Measurements from ENCODE around the gene GHRL.

GHRL gene

DNA sequence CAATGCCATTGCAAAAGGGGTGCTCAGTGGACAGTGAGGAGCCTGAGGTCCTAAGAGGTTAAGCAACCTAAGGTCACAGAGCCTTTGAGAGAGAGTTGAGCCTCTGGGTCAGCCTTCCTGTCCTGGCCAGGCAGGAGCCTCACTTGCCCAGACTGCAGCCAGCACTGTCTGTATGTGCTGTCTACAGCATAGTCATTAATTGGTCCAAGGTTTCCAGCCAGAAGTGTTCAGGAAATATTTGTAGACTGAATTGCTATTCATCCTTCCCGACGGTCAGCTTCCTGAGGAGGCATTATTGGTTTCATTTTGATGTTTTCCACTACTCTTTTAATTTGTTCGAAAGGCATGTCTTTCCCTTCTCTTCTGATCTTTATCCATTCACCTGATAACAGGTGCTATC lies 20.1 kb upstream of the GHRL start:
- Histone ChIP-seq H3K4me1 (ENCODE audit: control insufficient read depth, insufficient read depth, low read length) (no peaks in the 10 kb centered on the region), H3K4me3 (ENCODE audit: insufficient read depth, low read depth, low read length) (no peak overlapping the region), H3K9me3 (ENCODE audit: control insufficient read depth, low read length) (no peaks in the 10 kb centered on the region), H3K36me3 (ENCODE audit: control insufficient read depth, insufficient read depth, low read length) (peaks cover 36% of the 10 kb centered on the region), H3K27me3 (ENCODE audit: control insufficient read depth, insufficient read depth, low read length, poor library complexity, severe bottlenecking) (no peaks in the 10 kb centered on the region), H3K27ac (ENCODE audit: insufficient read depth, low read depth, low read length, poor library complexity, severe bottlenecking) (no peak overlapping the region)
- 92 to 96% methylated on average over 3 of the region's 3 CpGs for WGBS, 2 experiments

DNA sequence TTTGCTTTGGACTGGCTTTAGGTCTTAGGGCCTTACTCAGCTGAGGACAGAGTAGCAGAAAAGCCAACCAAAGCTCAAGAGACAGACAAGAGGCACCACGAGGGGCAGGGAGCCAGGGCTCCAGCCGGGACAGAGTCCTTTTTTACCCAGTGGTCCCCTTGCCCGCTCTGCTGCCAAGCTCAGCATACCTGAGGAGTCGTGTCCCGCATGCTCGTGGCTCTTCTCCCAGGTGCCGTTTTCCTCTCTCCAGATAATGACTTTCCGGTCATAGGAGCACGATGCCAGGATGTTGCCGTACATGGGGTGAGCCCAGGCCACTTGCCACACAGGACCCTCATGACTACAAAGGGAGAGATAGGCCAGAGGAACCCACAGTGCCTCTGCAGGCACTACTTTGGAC lies 19.6 kb upstream of the GHRL start:
- Histone ChIP-seq H3K36me3 (ENCODE audit: control insufficient read depth, insufficient read depth, low read length) (peaks cover 32% of the 10 kb centered on the region), H3K9me3 (ENCODE audit: control insufficient read depth, low read length) (no peaks in the 10 kb centered on the region), H3K4me1 (ENCODE audit: control insufficient read depth, insufficient read depth, low read length) (no peaks in the 10 kb centered on the region), H3K27ac (ENCODE audit: insufficient read depth, low read depth, low read length, poor library complexity, severe bottlenecking) (no peak overlapping the region), H3K27me3 (ENCODE audit: control insufficient read depth, insufficient read depth, low read length, poor library complexity, severe bottlenecking) (no peaks in the 10 kb centered on the region), H3K4me3 (ENCODE audit: insufficient read depth, low read depth, low read length) (no peak overlapping the region)
- 95 to 96% methylated on average over 10 of the region's 10 CpGs for WGBS, 2 experiments

DNA sequence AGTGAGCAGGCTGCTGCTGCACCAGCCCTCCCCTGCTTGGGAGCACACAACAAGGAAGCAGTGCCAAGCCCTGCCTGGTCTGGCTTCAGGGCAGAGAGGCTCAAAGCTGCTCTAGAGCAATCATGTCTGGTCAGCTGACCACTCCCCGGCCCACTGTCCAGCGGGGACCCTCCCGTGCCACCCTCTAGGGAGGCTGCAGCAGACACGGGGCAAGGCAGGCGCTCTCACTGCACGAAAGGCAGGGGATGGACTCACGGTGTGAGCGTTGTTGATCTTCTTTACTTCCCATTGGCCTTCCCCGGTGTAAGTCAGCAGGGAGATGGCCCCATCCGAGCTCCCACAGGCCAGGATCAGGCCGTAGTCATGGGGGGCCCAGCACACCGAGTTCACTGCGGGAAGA lies 19.0 kb upstream of the GHRL start:
- H3K36me3 ChIP-seq (ENCODE audit: control insufficient read depth, insufficient read depth, low read length) = peaks cover 30% of the 10 kb centered on the region

DNA sequence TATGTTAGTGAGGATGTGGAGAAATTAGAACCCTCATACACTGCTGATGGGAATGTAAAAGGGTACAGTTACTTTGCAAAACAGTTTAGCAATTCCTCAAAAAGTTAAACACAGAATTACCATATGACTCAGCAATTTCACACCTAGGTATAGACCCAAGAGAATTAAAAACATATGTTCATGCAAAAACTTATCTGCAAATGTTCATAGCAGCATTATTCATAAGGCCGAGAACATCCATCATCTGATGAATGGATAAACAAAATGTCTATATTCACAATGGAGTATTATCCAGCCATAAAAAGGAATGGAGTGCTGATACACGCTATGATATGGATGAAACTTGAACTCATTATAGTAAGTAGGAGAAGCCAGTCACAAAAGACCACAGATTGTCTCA lies 17.8 kb upstream of the GHRL start:
- Histone ChIP-seq H3K27me3 (ENCODE audit: control insufficient read depth, insufficient read depth, low read length, poor library complexity, severe bottlenecking) (no peaks in the 10 kb centered on the region), H3K27ac (ENCODE audit: insufficient read depth, low read depth, low read length, poor library complexity, severe bottlenecking) (no peak overlapping the region), H3K9me3 (ENCODE audit: control insufficient read depth, low read length) (no peaks in the 10 kb centered on the region), H3K36me3 (ENCODE audit: control insufficient read depth, insufficient read depth, low read length) (peaks cover 26% of the 10 kb centered on the region), H3K4me3 (ENCODE audit: insufficient read depth, low read depth, low read length) (no peak overlapping the region), H3K4me1 (ENCODE audit: control insufficient read depth, insufficient read depth, low read length) (no peaks in the 10 kb centered on the region)
- 100% methylated on average over 1 to 2 of the region's 2 CpGs for WGBS, 2 experiments

More for the DNA sequence above, 19.0 kb upstream of the GHRL start:
- no peaks in the 10 kb centered on the region for H3K9me3 ChIP-seq (ENCODE audit: control insufficient read depth, low read length)
- 94 to 95% methylated on average over 13 of the region's 13 CpGs for WGBS, 2 experiments
- H3K4me3 ChIP-seq (ENCODE audit: insufficient read depth, low read depth, low read length) = no peak overlapping the region
- no peaks in the 10 kb centered on the region for H3K4me1 ChIP-seq (ENCODE audit: control insufficient read depth, insufficient read depth, low read length)
- H3K27me3 ChIP-seq (ENCODE audit: control insufficient read depth, insufficient read depth, low read length, poor library complexity, severe bottlenecking) = no peaks in the 10 kb centered on the region
- H3K27ac ChIP-seq (ENCODE audit: insufficient read depth, low read depth, low read length, poor library complexity, severe bottlenecking) = no peak overlapping the region

DNA sequence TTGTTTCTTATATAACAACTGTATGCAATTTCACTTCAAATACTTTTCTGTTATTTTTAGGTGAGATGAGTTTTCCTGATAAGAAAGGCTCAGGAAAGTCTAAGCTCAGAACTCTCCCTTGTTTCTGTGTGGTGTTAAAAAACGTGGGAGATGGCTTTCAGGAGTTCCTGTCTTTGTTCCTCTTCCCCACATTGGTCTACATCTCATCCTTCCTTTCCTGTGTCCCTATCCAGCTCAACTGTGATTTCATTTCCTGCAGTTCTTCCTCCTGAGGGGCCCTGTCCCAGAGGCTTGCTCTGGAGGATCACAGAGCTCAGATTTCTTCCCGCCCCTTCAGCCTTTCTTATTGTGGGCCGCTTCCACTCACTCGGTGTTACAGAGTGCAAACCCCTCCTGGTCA lies 17.0 kb upstream of the GHRL start:
- Histone ChIP-seq H3K36me3 (ENCODE audit: control insufficient read depth, insufficient read depth, low read length) (peaks cover 30% of the 10 kb centered on the region), H3K4me1 (ENCODE audit: control insufficient read depth, insufficient read depth, low read length) (no peaks in the 10 kb centered on the region), H3K9me3 (ENCODE audit: control insufficient read depth, low read length) (no peaks in the 10 kb centered on the region), H3K27me3 (ENCODE audit: control insufficient read depth, insufficient read depth, low read length, poor library complexity, severe bottlenecking) (no peaks in the 10 kb centered on the region), H3K27ac (ENCODE audit: insufficient read depth, low read depth, low read length, poor library complexity, severe bottlenecking) (no peak overlapping the region), H3K4me3 (ENCODE audit: insufficient read depth, low read depth, low read length) (no peak overlapping the region)
- WGBS, 2 experiments = 74 to 75% methylated on average over 4 of the region's 4 CpGs

DNA sequence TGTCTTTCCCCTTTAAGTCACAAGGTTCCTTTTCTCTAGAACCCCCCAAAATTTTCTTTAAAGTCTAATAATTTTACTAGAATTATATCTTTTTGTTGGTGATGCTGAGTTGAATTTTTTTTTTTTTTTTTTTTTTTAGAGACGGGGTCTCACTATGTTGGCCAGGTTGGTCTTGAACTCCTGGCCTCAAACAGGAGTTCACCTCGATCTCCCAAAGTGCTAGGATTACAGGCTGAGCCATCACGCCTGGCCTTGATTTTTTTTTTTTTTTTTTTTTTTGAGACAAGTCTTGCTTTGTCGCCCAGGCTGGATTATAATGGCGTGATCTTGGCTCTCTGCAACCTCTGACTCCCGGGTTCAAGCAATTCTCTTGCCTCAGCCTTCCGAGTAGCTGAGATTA lies 15.9 kb upstream of the GHRL start:
- H3K4me1 ChIP-seq (ENCODE audit: control insufficient read depth, insufficient read depth, low read length) = no peaks in the 10 kb centered on the region
- peaks cover 35% of the 10 kb centered on the region for H3K36me3 ChIP-seq (ENCODE audit: control insufficient read depth, insufficient read depth, low read length)
- no peaks in the 10 kb centered on the region for H3K9me3 ChIP-seq (ENCODE audit: control insufficient read depth, low read length)
- 93 to 96% methylated on average over 7 of the region's 7 CpGs for WGBS, 2 experiments
- no peak overlapping the region for H3K27ac ChIP-seq (ENCODE audit: insufficient read depth, low read depth, low read length, poor library complexity, severe bottlenecking)
- no peaks in the 10 kb centered on the region for H3K27me3 ChIP-seq (ENCODE audit: control insufficient read depth, insufficient read depth, low read length, poor library complexity, severe bottlenecking)
- H3K4me3 ChIP-seq (ENCODE audit: insufficient read depth, low read depth, low read length) = no peak overlapping the region

DNA sequence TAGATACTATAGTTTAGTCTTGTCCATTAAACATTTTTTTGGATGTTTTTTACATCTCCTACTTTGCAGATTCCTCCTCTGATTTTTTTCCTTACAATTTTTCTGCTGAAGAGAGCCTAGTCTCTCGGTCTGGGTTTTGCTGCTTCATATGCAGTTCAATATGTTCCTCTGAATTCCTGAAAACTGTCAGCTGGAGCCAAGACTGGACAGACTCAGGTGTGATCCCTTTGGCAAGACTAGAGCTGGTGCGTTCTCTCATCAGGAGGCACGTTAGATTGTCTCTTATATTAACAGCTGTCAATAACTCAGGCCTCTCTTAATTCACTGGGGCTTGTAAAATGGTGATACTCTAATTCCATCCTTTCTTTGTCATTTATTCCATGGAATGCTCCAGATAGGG lies 13.4 kb upstream of the GHRL start:
- no peaks in the 10 kb centered on the region for H3K4me1 ChIP-seq (ENCODE audit: control insufficient read depth, insufficient read depth, low read length)
- H3K4me3 ChIP-seq (ENCODE audit: insufficient read depth, low read depth, low read length) = no peak overlapping the region
- H3K9me3 ChIP-seq (ENCODE audit: control insufficient read depth, low read length) = no peaks in the 10 kb centered on the region
- no peaks in the 10 kb centered on the region for H3K27me3 ChIP-seq (ENCODE audit: control insufficient read depth, insufficient read depth, low read length, poor library complexity, severe bottlenecking)
- H3K27ac ChIP-seq (ENCODE audit: insufficient read depth, low read depth, low read length, poor library complexity, severe bottlenecking) = no peak overlapping the region
- 95 to 98% methylated on average over 3 of the region's 3 CpGs for WGBS, 2 experiments
- H3K36me3 ChIP-seq (ENCODE audit: control insufficient read depth, insufficient read depth, low read length) = peaks cover 36% of the 10 kb centered on the region

DNA sequence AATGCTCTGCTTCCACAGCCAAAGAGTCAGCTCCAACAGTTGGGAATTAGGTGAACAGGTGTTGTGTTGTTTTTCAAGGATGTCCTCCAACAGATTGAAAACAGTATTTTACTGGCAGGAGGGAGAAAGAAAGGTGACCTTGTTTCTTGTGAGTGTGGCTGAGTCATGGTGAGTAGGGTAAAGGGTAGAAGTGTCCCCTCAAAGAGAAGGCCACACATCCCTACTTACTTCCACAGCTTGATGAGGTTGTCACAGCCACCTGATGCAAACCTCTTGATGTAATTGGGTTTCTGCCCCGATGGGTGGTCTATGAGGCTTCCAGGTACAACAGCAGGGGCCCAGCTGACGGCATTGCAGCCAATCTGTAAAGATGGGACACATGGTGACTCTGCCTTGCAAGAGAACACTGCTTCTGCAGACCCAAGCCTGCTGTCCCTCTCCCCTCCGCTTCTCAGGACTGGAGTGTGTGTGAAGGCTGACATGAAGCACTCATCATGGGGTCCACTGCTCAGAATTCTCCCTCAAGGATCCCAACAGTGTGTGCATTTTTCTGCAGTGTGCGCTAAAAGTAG lies 12.7 kb upstream of the GHRL start:
- no peaks in the 10 kb centered on the region for H3K27me3 ChIP-seq (ENCODE audit: control insufficient read depth, insufficient read depth, low read length, poor library complexity, severe bottlenecking)
- H3K4me1 ChIP-seq (ENCODE audit: control insufficient read depth, insufficient read depth, low read length) = no peaks in the 10 kb centered on the region
- H3K9me3 ChIP-seq (ENCODE audit: control insufficient read depth, low read length) = no peaks in the 10 kb centered on the region
- peaks cover 40% of the 10 kb centered on the region for H3K36me3 ChIP-seq (ENCODE audit: control insufficient read depth, insufficient read depth, low read length)
- 95 to 97% methylated on average over 4 of the region's 4 CpGs for WGBS, 2 experiments
- H3K4me3 ChIP-seq (ENCODE audit: insufficient read depth, low read depth, low read length) = no peak overlapping the region
- no peak overlapping the region for H3K27ac ChIP-seq (ENCODE audit: insufficient read depth, low read depth, low read length, poor library complexity, severe bottlenecking)

DNA sequence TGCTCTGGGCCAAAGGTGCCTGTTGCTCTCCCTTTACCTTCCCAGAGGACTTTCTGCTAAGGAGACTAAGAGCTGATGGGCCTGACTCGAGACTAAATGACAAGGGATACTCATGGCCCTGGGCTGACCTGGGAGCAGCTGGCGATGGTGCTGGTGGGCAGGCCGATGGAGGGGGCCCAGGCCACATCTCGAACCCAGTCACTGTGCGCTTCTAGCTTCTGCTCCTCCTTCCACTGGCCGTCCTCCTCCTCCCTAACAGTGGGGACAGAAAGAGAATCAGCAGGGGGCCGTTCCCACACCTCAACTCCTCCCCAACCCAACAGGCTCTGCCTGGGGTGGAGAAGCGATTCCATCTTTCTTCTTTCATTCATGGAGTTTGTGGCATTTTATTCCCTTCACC lies 12.2 kb upstream of the GHRL start:
- Histone ChIP-seq H3K9me3 (ENCODE audit: control insufficient read depth, low read length) (no peaks in the 10 kb centered on the region), H3K4me3 (ENCODE audit: insufficient read depth, low read depth, low read length) (no peak overlapping the region), H3K27me3 (ENCODE audit: control insufficient read depth, insufficient read depth, low read length, poor library complexity, severe bottlenecking) (no peaks in the 10 kb centered on the region), H3K36me3 (ENCODE audit: control insufficient read depth, insufficient read depth, low read length) (peaks cover 40% of the 10 kb centered on the region), H3K27ac (ENCODE audit: insufficient read depth, low read depth, low read length, poor library complexity, severe bottlenecking) (no peak overlapping the region), H3K4me1 (ENCODE audit: control insufficient read depth, insufficient read depth, low read length) (no peaks in the 10 kb centered on the region)
- WGBS, 2 experiments = 79 to 87% methylated on average over 8 of the region's 8 CpGs

DNA sequence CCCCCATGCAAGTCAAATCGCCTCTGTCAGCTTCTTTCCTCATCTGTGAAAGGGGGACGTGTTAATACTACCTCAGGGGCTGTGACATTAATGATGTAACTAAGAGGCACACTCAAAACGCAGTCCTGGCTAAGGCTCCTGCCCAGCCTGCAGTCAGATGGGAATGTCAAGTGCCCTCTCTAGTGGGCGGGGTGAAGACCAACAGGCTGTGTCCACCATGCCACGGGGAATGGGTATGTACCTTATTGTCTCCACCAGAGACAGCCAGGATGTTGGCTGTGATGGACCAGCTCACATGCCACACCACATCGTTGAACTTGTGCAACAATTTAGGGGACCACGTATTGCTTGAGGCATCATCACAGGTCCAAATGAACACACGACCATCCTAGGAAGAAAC lies 11.0 kb upstream of the GHRL start:
- WGBS, 2 experiments = 88 to 89% methylated on average over 8 of the region's 8 CpGs
- Histone ChIP-seq H3K36me3 (ENCODE audit: control insufficient read depth, insufficient read depth, low read length) (peaks cover 44% of the 10 kb centered on the region), H3K27me3 (ENCODE audit: control insufficient read depth, insufficient read depth, low read length, poor library complexity, severe bottlenecking) (no peaks in the 10 kb centered on the region), H3K4me1 (ENCODE audit: control insufficient read depth, insufficient read depth, low read length) (no peaks in the 10 kb centered on the region), H3K27ac (ENCODE audit: insufficient read depth, low read depth, low read length, poor library complexity, severe bottlenecking) (no peak overlapping the region), H3K9me3 (ENCODE audit: control insufficient read depth, low read length) (no peaks in the 10 kb centered on the region), H3K4me3 (ENCODE audit: insufficient read depth, low read depth, low read length) (no peak overlapping the region)

DNA sequence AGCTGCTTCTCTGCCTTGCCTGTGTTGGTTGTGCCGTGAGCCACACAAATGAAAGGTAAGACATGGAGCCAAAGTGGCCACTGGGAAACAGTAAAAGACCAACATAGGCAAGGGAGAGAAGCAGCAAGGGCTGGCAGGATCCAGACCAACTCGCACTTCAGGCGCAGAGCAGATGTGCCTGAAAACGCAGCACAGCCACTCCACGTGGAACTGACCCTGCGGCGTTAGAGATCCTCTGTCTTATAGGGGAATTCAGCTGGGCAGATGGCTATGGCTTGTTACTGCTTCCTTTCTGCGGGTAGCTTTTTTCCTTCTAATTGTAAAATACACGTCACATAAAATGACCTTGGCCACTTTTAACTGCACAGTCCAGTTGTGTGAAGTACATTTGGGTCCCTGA lies 10.4 kb upstream of the GHRL start:
- no peaks in the 10 kb centered on the region for H3K27me3 ChIP-seq (ENCODE audit: control insufficient read depth, insufficient read depth, low read length, poor library complexity, severe bottlenecking)
- no peak overlapping the region for H3K27ac ChIP-seq (ENCODE audit: insufficient read depth, low read depth, low read length, poor library complexity, severe bottlenecking)
- H3K9me3 ChIP-seq (ENCODE audit: control insufficient read depth, low read length) = no peaks in the 10 kb centered on the region
- no peak overlapping the region for H3K4me3 ChIP-seq (ENCODE audit: insufficient read depth, low read depth, low read length)
- no peaks in the 10 kb centered on the region for H3K4me1 ChIP-seq (ENCODE audit: control insufficient read depth, insufficient read depth, low read length)
- WGBS, 2 experiments = 96 to 97% methylated on average over 9 of the region's 9 CpGs
- H3K36me3 ChIP-seq (ENCODE audit: control insufficient read depth, insufficient read depth, low read length) = peaks cover 44% of the 10 kb centered on the region
